Measurements from ENCODE around the gene FAM131A. TPM values are rescaled to one million over a fixed set of nuclear protein-coding genes. Genes with fewer than 3 reads are reported as not detected.

Gene FAM131A
- polyA plus RNA-seq, 1 donor (not counting 4 experiments of a cell fraction or from before 2014, with no cell fraction given), result 10.8 TPM

DNA sequence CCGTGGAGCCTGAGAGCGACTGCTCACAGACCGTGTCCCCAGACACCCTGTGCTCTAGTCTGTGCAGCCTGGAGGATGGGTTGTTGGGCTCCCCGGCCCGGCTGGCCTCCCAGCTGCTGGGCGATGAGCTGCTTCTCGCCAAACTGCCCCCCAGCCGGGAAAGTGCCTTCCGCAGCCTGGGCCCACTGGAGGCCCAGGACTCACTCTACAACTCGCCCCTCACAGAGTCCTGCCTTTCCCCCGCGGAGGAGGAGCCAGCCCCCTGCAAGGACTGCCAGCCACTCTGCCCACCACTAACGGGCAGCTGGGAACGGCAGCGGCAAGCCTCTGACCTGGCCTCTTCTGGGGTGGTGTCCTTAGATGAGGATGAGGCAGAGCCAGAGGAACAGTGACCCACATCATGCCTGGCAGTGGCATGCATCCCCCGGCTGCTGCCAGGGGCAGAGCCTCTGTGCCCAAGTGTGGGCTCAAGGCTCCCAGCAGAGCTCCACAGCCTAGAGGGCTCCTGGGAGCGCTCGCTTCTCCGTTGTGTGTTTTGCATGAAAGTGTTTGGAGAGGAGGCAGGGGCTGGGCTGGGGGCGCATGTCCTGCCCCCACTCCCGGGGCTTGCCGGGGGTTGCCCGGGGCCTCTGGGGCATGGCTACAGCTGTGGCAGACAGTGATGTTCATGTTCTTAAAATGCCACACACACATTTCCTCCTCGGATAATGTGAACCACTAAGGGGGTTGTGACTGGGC is 7.3 kb downstream of the FAM131A start:
- peaks cover 4% of the 10 kb centered on the region for H3K79me2 ChIP-seq (ENCODE audit: control insufficient read depth, insufficient read depth, low read length)
- H3K4me2 ChIP-seq (ENCODE audit: control insufficient read depth, extremely low read depth, insufficient read depth, low read depth, low read length), result no peak overlapping the region
- peaks cover 3% of the 10 kb centered on the region for H4K20me1 ChIP-seq (ENCODE audit: control insufficient read depth, extremely low read depth, insufficient read depth, low read length)
- TF ChIP-seq EZH2 (IDR thresholded peaks at IDR 0.05; ENCODE audit: low read length), result no peak
- TF ChIP-seq CTCF (optimal IDR thresholded peaks at IDR 0.05 in 1 of 3, IDR thresholded peaks at IDR 0.05 in 1 of 3, conservative IDR thresholded peaks at IDR 0.05 in 1 of 3; ENCODE audit: extremely low read depth in 1 of 3, insufficient read depth in 2 of 3, low read length in 3 of 3), result no peak
- no peak overlapping the region for H3K4me3 ChIP-seq (ENCODE audit: control insufficient read depth in 2 of 3, extremely low read depth in 1 of 3, insufficient read depth in 2 of 3, low read depth in 1 of 3, low read length in 3 of 3)
- DNase-seq (ENCODE audit: low read depth, low spot score) (no peak), FAIRE-seq (no peak)
- dilution Hi-C loops (cut with MboI; ENCODE audit: extremely low pct_ligation_motif_present, low sequenced_read_pairs), result no loop called here
- H3K36me3 ChIP-seq (ENCODE audit: control insufficient read depth in 2 of 2, extremely low read depth in 1 of 2, insufficient read depth in 2 of 2, low read length in 2 of 2), result peaks cover 15 to 17% of the 10 kb centered on the region in 2 experiments
- H2AFZ ChIP-seq (ENCODE audit: control insufficient read depth, low read length), result no peak overlapping the region
- H3K4me1 ChIP-seq (ENCODE audit: control insufficient read depth, extremely low read depth, insufficient read depth, low read length), result peaks cover 31% of the 10 kb centered on the region
- H3K27ac ChIP-seq (ENCODE audit: control insufficient read depth, insufficient read depth, low read length), result no peak overlapping the region
- no peaks in the 10 kb centered on the region for H3K9me3 ChIP-seq (ENCODE audit: control insufficient read depth, low read depth, low read length)
- no peak overlapping the region for H3K9ac ChIP-seq (ENCODE audit: control insufficient read depth, extremely low read depth, insufficient read depth, low read length)
- peaks cover 3% of the 10 kb centered on the region for H3K9me1 ChIP-seq (ENCODE audit: control insufficient read depth, extremely low read depth, insufficient read depth, low read length)
- no peaks in the 10 kb centered on the region for H3K27me3 ChIP-seq (ENCODE audit: control insufficient read depth, extremely low read depth, insufficient read depth, low read length)

DNA sequence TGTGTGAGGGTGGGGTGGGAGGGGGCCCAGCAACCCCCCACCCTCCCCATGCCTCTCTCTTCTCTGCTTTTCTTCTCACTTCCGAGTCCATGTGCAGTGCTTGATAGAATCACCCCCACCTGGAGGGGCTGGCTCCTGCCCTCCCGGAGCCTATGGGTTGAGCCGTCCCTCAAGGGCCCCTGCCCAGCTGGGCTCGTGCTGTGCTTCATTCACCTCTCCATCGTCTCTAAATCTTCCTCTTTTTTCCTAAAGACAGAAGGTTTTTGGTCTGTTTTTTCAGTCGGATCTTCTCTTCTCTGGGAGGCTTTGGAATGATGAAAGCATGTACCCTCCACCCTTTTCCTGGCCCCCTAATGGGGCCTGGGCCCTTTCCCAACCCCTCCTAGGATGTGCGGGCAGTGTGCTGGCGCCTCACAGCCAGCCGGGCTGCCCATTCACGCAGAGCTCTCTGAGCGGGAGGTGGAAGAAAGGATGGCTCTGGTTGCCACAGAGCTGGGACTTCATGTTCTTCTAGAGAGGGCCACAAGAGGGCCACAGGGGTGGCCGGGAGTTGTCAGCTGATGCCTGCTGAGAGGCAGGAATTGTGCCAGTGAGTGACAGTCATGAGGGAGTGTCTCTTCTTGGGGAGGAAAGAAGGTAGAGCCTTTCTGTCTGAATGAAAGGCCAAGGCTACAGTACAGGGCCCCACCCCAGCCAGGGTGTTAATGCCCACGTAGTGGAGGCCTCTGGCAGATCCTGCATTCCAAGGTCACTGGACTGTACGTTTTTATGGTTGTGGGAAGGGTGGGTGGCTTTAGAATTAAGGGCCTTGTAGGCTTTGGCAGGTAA is 8.1 kb downstream of the FAM131A start:
- no peak overlapping the region for H2AFZ ChIP-seq (ENCODE audit: control insufficient read depth, low read length)
- no peak for FAIRE-seq
- H3K4me2 ChIP-seq (ENCODE audit: control insufficient read depth, extremely low read depth, insufficient read depth, low read depth, low read length), result peak overlapping the region; percentile 27
- peaks cover 3% of the 10 kb centered on the region for H3K9me1 ChIP-seq (ENCODE audit: control insufficient read depth, extremely low read depth, insufficient read depth, low read length)
- H3K36me3 ChIP-seq (ENCODE audit: control insufficient read depth in 2 of 2, extremely low read depth in 1 of 2, insufficient read depth in 2 of 2, low read length in 2 of 2), result peaks cover 15 to 17% of the 10 kb centered on the region in 2 experiments
- H3K27me3 ChIP-seq (ENCODE audit: control insufficient read depth, extremely low read depth, insufficient read depth, low read length), result no peaks in the 10 kb centered on the region
- H3K79me2 ChIP-seq (ENCODE audit: control insufficient read depth, insufficient read depth, low read length), result peaks cover 3% of the 10 kb centered on the region
- dilution Hi-C loops (cut with MboI; ENCODE audit: extremely low pct_ligation_motif_present, low sequenced_read_pairs), result no loop called here
- no peak overlapping the region for H3K9ac ChIP-seq (ENCODE audit: control insufficient read depth, extremely low read depth, insufficient read depth, low read length)
- no peak overlapping the region for H3K4me3 ChIP-seq (ENCODE audit: control insufficient read depth in 2 of 3, extremely low read depth in 1 of 3, insufficient read depth in 2 of 3, low read depth in 1 of 3, low read length in 3 of 3)
- no peak overlapping the region for H3K27ac ChIP-seq (ENCODE audit: control insufficient read depth, insufficient read depth, low read length)
- H3K4me1 ChIP-seq (ENCODE audit: control insufficient read depth, extremely low read depth, insufficient read depth, low read length), result peaks cover 28% of the 10 kb centered on the region
- peaks cover 3% of the 10 kb centered on the region for H4K20me1 ChIP-seq (ENCODE audit: control insufficient read depth, extremely low read depth, insufficient read depth, low read length)
- TF ChIP-seq CTCF (optimal IDR thresholded peaks at IDR 0.05 in 1 of 3, IDR thresholded peaks at IDR 0.05 in 1 of 3, conservative IDR thresholded peaks at IDR 0.05 in 1 of 3; ENCODE audit: extremely low read depth in 1 of 3, insufficient read depth in 2 of 3, low read length in 3 of 3), result peak in 2 of 3 experiments; percentile 59 to 64
- no peak for TF ChIP-seq EZH2 (IDR thresholded peaks at IDR 0.05; ENCODE audit: low read length)
- no peak for DNase-seq (ENCODE audit: low read depth, low spot score)
- H3K9me3 ChIP-seq (ENCODE audit: control insufficient read depth, low read depth, low read length), result no peaks in the 10 kb centered on the region
